SK-N-SH (cell line): ENCODE data around the gene CBLN3. TPM values are rescaled to one million over a fixed set of nuclear protein-coding genes. Genes with fewer than 3 reads are reported as not detected.

ENCODE experiments used
- CTCF ChIA-PET: fragments of 300-600, 350-600 bp; formaldehyde crosslinking; extraction: SDS; loops from one replicate; lab custom pipeline; 2021; lab: Yijun Ruan, JAX
- POLR2A ChIA-PET: fragments of 350-600 bp; sonication (Branson Sonifier 250); formaldehyde crosslinking; extraction: SDS; loops from one replicate; lab custom pipeline; 2020; ENCODE audit warnings: antibody characterized with exemption, inconsistent platforms; lab: Yijun Ruan, JAX
- DNase-seq: peaks from one replicate; pipeline ENCODE4 v3.0.0; 2012
- H2AFZ ChIP-seq: fragments of 200-600 bp; sonication (generic); 2 replicates; pipeline ENCODE4 v1.8.1; 2016; ENCODE audit warnings: antibody characterized with exemption, mild to moderate bottlenecking, low read depth
- H3F3A ChIP-seq: fragments of 200-600 bp; sonication (generic); replicated peaks from 2 replicates; pipeline ENCODE3; 2016; ENCODE audit warnings: antibody characterized with exemption, mild to moderate bottlenecking; ENCODE audit not compliant: insufficient read depth
- H3K27ac ChIP-seq, 2 experiments: fragments of 200-500 bp in 1 of 2; fragments of 200-600 bp in 1 of 2; sonication (Bioruptor generic) in 1 of 2; sonication (generic), shearing (Covaris generic) in 1 of 2; 2 replicates each; pipeline versions ENCODE4 v1.5.1 to v1.6.1; 2014 to 2016; ENCODE audit warnings: low read depth in 2 of 2, inconsistent platforms in 1 of 2, low read length in 1 of 2, mild to moderate bottlenecking in 1 of 2, mixed read lengths in 1 of 2
- H3K27me3 ChIP-seq: fragments of 200-600 bp; sonication (generic), shearing (Covaris generic); 2 replicates; pipeline ENCODE4 v1.6.1; 2016; ENCODE audit warnings: mixed run types; ENCODE audit not compliant: insufficient read depth
- H3K36me3 ChIP-seq, 2 experiments: fragments of 200-500 bp in 1 of 2; fragments of 200-600 bp in 1 of 2; sonication (Bioruptor generic) in 1 of 2; sonication (generic) in 1 of 2; replicated peaks in 1 of 2; 2 replicates each; pipeline versions ENCODE3 to v1.5.1; 2014 to 2016; ENCODE audit warnings: low read length in 1 of 2, mild to moderate bottlenecking in 1 of 2; ENCODE audit not compliant: insufficient read depth in 2 of 2, control insufficient read depth in 1 of 2
- H3K4me1 ChIP-seq, 2 experiments: fragments of 200-500 bp in 1 of 2; fragments of 200-600 bp in 1 of 2; sonication (Bioruptor generic) in 1 of 2; sonication (generic), shearing (Covaris generic) in 1 of 2; 2 replicates each; pipeline versions ENCODE4 v1.5.1 to v1.6.1; 2014 to 2016; ENCODE audit warnings: low read depth in 1 of 2, low read length in 1 of 2, mixed run types in 1 of 2; ENCODE audit not compliant: insufficient read depth in 2 of 2, control insufficient read depth in 1 of 2
- H3K4me2 ChIP-seq: fragments of 200-600 bp; sonication (generic), shearing (Covaris generic); 2 replicates; pipeline ENCODE4 v1.6.1; 2017; ENCODE audit warnings: mixed run types
- H3K4me3 ChIP-seq, 2 experiments: fragments of 200-500 bp in 1 of 2; fragments of 200-600 bp in 1 of 2; sonication (Bioruptor generic) in 1 of 2; sonication (generic), shearing (Covaris generic) in 1 of 2; 2 replicates each; pipeline versions ENCODE4 v1.5.1 to v1.8.1; 2014 to 2016; ENCODE audit warnings: low read depth in 2 of 2, inconsistent platforms in 1 of 2, low read length in 1 of 2, mild to moderate bottlenecking in 1 of 2, mixed read lengths in 1 of 2, moderate library complexity in 1 of 2
- H3K79me2 ChIP-seq: fragments of 200-600 bp; sonication (generic); 2 replicates; pipeline ENCODE4 v1.8.1; 2017; ENCODE audit warnings: mild to moderate bottlenecking; ENCODE audit not compliant: insufficient read depth
- H3K9ac ChIP-seq: fragments of 200-600 bp; sonication (generic); 2 replicates; pipeline ENCODE4 v1.6.1; 2017; ENCODE audit warnings: mixed run types
- H3K9me2 ChIP-seq: fragments of 200-600 bp; sonication (generic); 2 replicates; pipeline ENCODE4 v1.6.1; 2017; ENCODE audit warnings: mixed run types
- H3K9me3 ChIP-seq: fragments of 200-600 bp; sonication (generic); 2 replicates; pipeline ENCODE4 v1.6.1; 2017; ENCODE audit warnings: mixed run types, mild to moderate bottlenecking, moderate library complexity
- H4K20me1 ChIP-seq: fragments of 200-600 bp; sonication (generic); 2 replicates; pipeline ENCODE4 v1.6.1; 2017; ENCODE audit warnings: mild to moderate bottlenecking, mixed run types; ENCODE audit not compliant: insufficient read depth
- FOXJ3 ChIP-seq: sonication (generic); formaldehyde crosslinking; IDR thresholded peaks from 2 replicates; pipeline ENCODE4 v1.5.1; 2020; ENCODE audit warnings: mild to moderate bottlenecking, missing genetic modification reagents
- GABPA ChIP-seq: IDR thresholded peaks from 2 replicates; pipeline ENCODE4 v1.4.0; 2012; ENCODE audit warnings: low read depth, mild to moderate bottlenecking
- GATA2 ChIP-seq: sonication (generic); formaldehyde crosslinking; IDR thresholded peaks from 2 replicates; pipeline ENCODE4 v1.5.0; 2020; ENCODE audit warnings: mild to moderate bottlenecking, missing genetic modification reagents
- MAX ChIP-seq: IDR thresholded peaks from 2 replicates; pipeline ENCODE4 v1.4.0; 2012; ENCODE audit warnings: low read depth
- NFIC ChIP-seq: IDR thresholded peaks from 2 replicates; pipeline ENCODE4 v1.4.0; 2012; ENCODE audit warnings: borderline replicate concordance
- NRF1 ChIP-seq: IDR thresholded peaks from 2 replicates; pipeline ENCODE4 v1.6.1; 2012; ENCODE audit warnings: low read depth, mild to moderate bottlenecking, low read length
- POLR2AphosphoS5 ChIP-seq: IDR thresholded peaks from 2 replicates; pipeline ENCODE4 v1.6.1; 2012; ENCODE audit warnings: low read depth, low read length
- RFX5 ChIP-seq: IDR thresholded peaks from 2 replicates; pipeline ENCODE4 v1.6.1; 2012; ENCODE audit warnings: mild to moderate bottlenecking, improper control_type of control experiment, low read length
- SIN3A ChIP-seq: IDR thresholded peaks from 2 replicates; pipeline ENCODE4 v1.6.1; 2012; ENCODE audit warnings: low read depth, mild to moderate bottlenecking, low read length, moderate library complexity, borderline replicate concordance
- TAF1 ChIP-seq: IDR thresholded peaks from 2 replicates; pipeline ENCODE4 v1.6.1; 2012; ENCODE audit warnings: low read depth, mild to moderate bottlenecking, low read length, moderate library complexity, borderline replicate concordance
- TCF12 ChIP-seq: IDR thresholded peaks from 2 replicates; pipeline ENCODE4 v1.4.0; 2012
- TEAD4 ChIP-seq: IDR thresholded peaks from 2 replicates; pipeline ENCODE4 v1.4.0; 2012; ENCODE audit warnings: mild to moderate bottlenecking, borderline replicate concordance; ENCODE audit not compliant: insufficient read depth
- USF1 ChIP-seq: IDR thresholded peaks from 2 replicates; pipeline ENCODE4 v1.4.0; 2012; ENCODE audit warnings: low read depth, borderline replicate concordance
- YY1 ChIP-seq: IDR thresholded peaks from 2 replicates; pipeline ENCODE4 v1.4.0; 2012; ENCODE audit warnings: low read depth, mild to moderate bottlenecking
- WGBS: methylation state at CpG from one replicate; pipeline ENCODE4 v1.1.6; 2017; ENCODE audit warnings: low lambda C conversion rate; 5-methylcytosine and 5-hydroxymethylcytosine counted together
- polyA plus RNA-seq, 3 experiments: library from polyadenylated mRNA; depleted of rRNA; stranded (reverse); fragments of >200 nt; gene quantifications; 2 replicates each; pipeline ENCODE4 v1.2.3, GENCODE V29; 2012
- TF ChIP-seq, protein P1 (sequence below): IDR thresholded peaks from 2 replicates; pipeline ENCODE4; 2012

Gene CBLN3
- polyA plus RNA-seq, 1 of the 3 experiments (the other 2 are of a cell fraction), result 1.8 TPM

DNA sequence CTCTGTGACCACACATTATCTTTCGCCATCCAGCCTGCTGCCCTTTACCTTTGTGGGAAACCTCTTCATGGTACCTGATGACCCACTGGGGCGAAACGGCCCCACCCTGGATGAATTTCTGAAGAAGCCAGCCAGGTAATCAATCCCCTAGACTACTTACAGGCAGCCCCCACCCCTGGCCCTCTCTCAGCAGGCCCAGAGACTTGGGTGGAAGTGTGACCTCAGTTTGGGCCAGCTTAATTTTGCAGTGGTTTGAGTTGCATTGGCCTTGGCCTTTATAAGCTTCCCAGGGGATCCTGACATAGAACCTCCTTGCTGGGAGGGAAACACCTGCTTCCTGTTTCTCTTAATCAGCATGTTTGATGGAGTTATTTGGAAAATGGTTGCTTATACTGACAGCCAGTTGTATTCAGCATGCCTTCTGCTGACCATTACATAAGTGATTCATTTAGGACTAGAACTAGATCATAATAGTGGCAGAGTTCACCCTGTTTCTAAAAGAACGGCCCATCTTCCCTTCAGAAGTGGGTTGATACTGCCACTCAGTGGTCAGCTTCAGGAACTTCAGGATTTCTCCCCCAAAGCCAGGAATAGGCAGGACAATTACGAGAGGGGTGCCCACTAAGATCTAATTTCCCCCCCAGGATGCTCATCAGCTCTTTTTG lies 7.0 kb upstream of the CBLN3 start (continued):
- TF ChIP-seq NRF1, result no peak
- TF ChIP-seq TCF12, result no peak
- TF ChIP-seq MAX, result no peak
- no peak for TF ChIP-seq YY1
- no peak for TF ChIP-seq USF1

DNA sequence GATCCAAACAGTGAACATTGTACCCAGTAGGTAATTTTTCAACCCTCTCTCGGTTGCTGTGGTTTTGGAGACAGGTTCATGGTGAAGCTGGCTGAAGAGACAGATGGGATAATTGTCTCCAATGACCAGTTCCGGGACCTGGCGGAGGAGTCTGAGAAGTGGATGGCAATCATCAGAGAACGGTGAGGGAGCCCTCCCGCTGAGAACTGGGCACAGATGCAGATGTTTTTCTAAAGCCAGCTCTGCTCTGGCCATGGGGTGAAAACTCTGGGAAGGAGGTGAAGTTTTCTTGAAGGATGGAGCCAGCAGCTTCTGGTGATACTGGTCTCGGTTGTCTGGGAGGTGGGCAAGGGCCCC lies 6.5 kb upstream of the CBLN3 start:
- H3K27me3 ChIP-seq, result no peaks in the 10 kb centered on the region
- no peak overlapping the region for H3K9ac ChIP-seq
- H2AFZ ChIP-seq, result no peak overlapping the region
- H3K36me3 ChIP-seq, result peaks cover 49 to 74% of the 10 kb centered on the region in 2 experiments
- DNase-seq, result no peak
- H3F3A ChIP-seq, result peaks cover 31% of the 10 kb centered on the region
- H3K4me2 ChIP-seq, result no peak overlapping the region
- H3K79me2 ChIP-seq, result peaks cover 38% of the 10 kb centered on the region
- no peaks in the 10 kb centered on the region for H3K9me2 ChIP-seq
- 78% methylated on average over 6 of the region's 6 CpGs for WGBS
- CTCF ChIA-PET, result interaction anchor here (0.9 to 16.4 kb wide), 26 partner anchors 8 to 224 kb away, joined by 3 to 445 read pairs (median 16); partner anchors contain the start of genes ADCY4, CIDEB, DHRS1 and LTB4R
- no peak overlapping the region for H3K4me3 ChIP-seq
- POLR2A ChIA-PET, result interaction anchor here (0.6 to 2.1 kb wide), 3 partner anchors 102 to 882 kb away, joined by 4 to 14 read pairs (median 6); no protein-coding TSS in a partner anchor
- H3K9me3 ChIP-seq, result no peaks in the 10 kb centered on the region
- no peak for TF ChIP-seq GATA2
- TF ChIP-seq TAF1, result no peak
- no peak for TF ChIP-seq POLR2AphosphoS5
- no peak for TF ChIP-seq GABPA
- no peak for TF ChIP-seq TEAD4
- TF ChIP-seq, protein P1, sequence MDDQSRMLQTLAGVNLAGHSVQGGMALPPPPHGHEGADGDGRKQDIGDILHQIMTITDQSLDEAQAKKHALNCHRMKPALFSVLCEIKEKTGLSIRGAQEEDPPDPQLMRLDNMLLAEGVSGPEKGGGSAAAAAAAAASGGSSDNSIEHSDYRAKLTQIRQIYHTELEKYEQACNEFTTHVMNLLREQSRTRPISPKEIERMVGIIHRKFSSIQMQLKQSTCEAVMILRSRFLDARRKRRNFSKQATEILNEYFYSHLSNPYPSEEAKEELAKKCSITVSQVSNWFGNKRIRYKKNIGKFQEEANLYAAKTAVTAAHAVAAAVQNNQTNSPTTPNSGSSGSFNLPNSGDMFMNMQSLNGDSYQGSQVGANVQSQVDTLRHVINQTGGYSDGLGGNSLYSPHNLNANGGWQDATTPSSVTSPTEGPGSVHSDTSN, result no peak
- no peak for TF ChIP-seq RFX5
- no peak for TF ChIP-seq USF1
- no peak for TF ChIP-seq NRF1
- no peak for TF ChIP-seq FOXJ3
- TF ChIP-seq SIN3A, result no peak
- no peak for TF ChIP-seq NFIC
- no peak overlapping the region; a peak in 1 of 4 replicates for H3K27ac ChIP-seq
- peaks cover 14 to 24% of the 10 kb centered on the region in 2 experiments; a peak in 2 of 4 replicates for H3K4me1 ChIP-seq
- peaks cover 16% of the 10 kb centered on the region for H4K20me1 ChIP-seq
